GM12878 (cell line): Measurements from ENCODE around the gene ASB10. TPM values are rescaled to one million over a fixed set of nuclear protein-coding genes. Genes with fewer than 3 reads are reported as not detected.
A peak's percentile ranks its signal among the peaks of the same experiment; 100 is the strongest.

ENCODE experiments used
- ATAC-seq: fragments of 200-7000 bp; cut with Tn5 transposase; 3 replicates; pipeline ENCODE4 v1.9.1; 2020; ENCODE audit warnings: mild to moderate bottlenecking, moderate library complexity
- BruUV-seq: library from RNA; stranded (reverse); fragments of 400-500 nt; replicated peaks from 2 replicates; lab custom pipeline; 2021; lab: Mats Ljungman, UMichigan
- CTCF ChIA-PET: fragments of 300-600 bp; sonication (Branson Sonifier 250); formaldehyde crosslinking; extraction: SDS; loops from one replicate; lab custom pipeline; 2021; ENCODE audit warnings: inconsistent platforms; lab: Yijun Ruan, JAX
- POLR2A ChIA-PET: fragments of 350-600 bp; formaldehyde crosslinking; extraction: SDS; loops from one replicate; lab custom pipeline; 2021; ENCODE audit warnings: inconsistent platforms; lab: Charles Lee
- RAD21 ChIA-PET: fragments of 300-600 bp; sonication (Branson Sonifier 250); formaldehyde crosslinking; loops from one replicate; lab custom pipeline; 2023; ENCODE audit warnings: antibody characterized with exemption; ENCODE audit not compliant: unreplicated experiment; lab: Charles Lee
- SMC1A ChIA-PET: fragments of 300-600 bp; sonication (Branson Sonifier 250); formaldehyde crosslinking; loops from one replicate; lab custom pipeline; 2023; ENCODE audit not compliant: unreplicated experiment, uncharacterized antibody; lab: Charles Lee
- DNase-seq: peaks from one replicate; pipeline ENCODE4 v3.0.0-alpha.2; 2011; ENCODE audit warnings: low read depth, low spot score
- FAIRE-seq: peaks from 3 replicates; lab custom pipeline; 2011; peaks lifted over from hg19 to GRCh38; lab: Jason Lieb, UNC
- H2AFZ ChIP-seq: 2 replicates; pipeline ENCODE4 v1.6.0; 2011; ENCODE audit warnings: low read depth, low read length, control low read depth; ENCODE audit not compliant: control insufficient read depth
- H3K27ac ChIP-seq: 2 replicates; pipeline ENCODE4 v1.5.1; 2011; ENCODE audit warnings: control low read depth; ENCODE audit not compliant: control insufficient read depth, insufficient read depth
- H3K27me3 ChIP-seq, 2 experiments: replicated peaks in 1 of 2; 2 replicates each; pipeline versions ENCODE4 v1.6.0 to v1.6.1; 2011; ENCODE audit warnings: low read length in 1 of 2; ENCODE audit not compliant: control insufficient read depth in 2 of 2, insufficient read depth in 2 of 2
- H3K36me3 ChIP-seq, 2 experiments: 2 replicates each; pipeline ENCODE4 v1.5.1; 2011; ENCODE audit warnings: low read length in 1 of 2; ENCODE audit not compliant: control insufficient read depth in 2 of 2, insufficient read depth in 2 of 2
- H3K4me1 ChIP-seq: 2 replicates; pipeline ENCODE4 v1.6.1; 2011; ENCODE audit warnings: mild to moderate bottlenecking, low read length, moderate library complexity, mixed read lengths; ENCODE audit not compliant: control insufficient read depth, insufficient read depth
- H3K4me2 ChIP-seq: 2 replicates; pipeline ENCODE4 v1.6.0; 2011; ENCODE audit warnings: control low read depth; ENCODE audit not compliant: control insufficient read depth, insufficient read depth
- H3K4me3 ChIP-seq: fragments of 200-600 bp; sonication (generic); 2 replicates; pipeline ENCODE4 v1.5.1; 2016
- H3K79me2 ChIP-seq: 2 replicates; pipeline ENCODE4 v1.6.0; 2011; ENCODE audit warnings: low read length; ENCODE audit not compliant: control insufficient read depth, insufficient read depth
- H3K9ac ChIP-seq: 2 replicates; pipeline ENCODE4 v1.8.0; 2011; ENCODE audit warnings: low read length, control low read depth, mixed read lengths; ENCODE audit not compliant: control insufficient read depth, insufficient read depth
- H3K9me3 ChIP-seq: replicated peaks from 3 replicates; pipeline ENCODE4 v1.5.1; 2011; ENCODE audit warnings: mild to moderate bottlenecking, low read length; ENCODE audit not compliant: control insufficient read depth, insufficient read depth
- H4K20me1 ChIP-seq: 2 replicates; pipeline ENCODE4 v1.6.0; 2011; ENCODE audit not compliant: control insufficient read depth, insufficient read depth
- BACH1 ChIP-seq: fragments of 450-650 bp; IDR thresholded peaks from 2 replicates; pipeline ENCODE4 v1.6.1; 2017; ENCODE audit warnings: mild to moderate bottlenecking, borderline replicate concordance
- BHLHE40 ChIP-seq, 2 experiments: fragments of 450-650 bp in 1 of 2; IDR thresholded peaks; 2 replicates each; pipeline ENCODE4 v1.6.1; 2011 to 2017; ENCODE audit warnings: low read depth in 2 of 2, borderline replicate concordance in 1 of 2, improper control_type of control experiment in 1 of 2, low read length in 1 of 2, mild to moderate bottlenecking in 1 of 2
- JUNB ChIP-seq: IDR thresholded peaks from 2 replicates; pipeline ENCODE4 v1.6.1; 2016; ENCODE audit warnings: antibody characterized with exemption, mild to moderate bottlenecking
- KAT2A ChIP-seq: conservative IDR thresholded peaks from 2 replicates; pipeline ENCODE4 v1.6.1; 2011; ENCODE audit warnings: low read depth, low read length; ENCODE audit not compliant: control insufficient read depth
- PAX5 ChIP-seq: IDR thresholded peaks from 2 replicates; pipeline ENCODE4 v1.6.1; 2011; ENCODE audit warnings: low read depth, low read length, borderline replicate concordance
- PAX8 ChIP-seq: fragments of 450-650 bp; IDR thresholded peaks from 2 replicates; pipeline ENCODE4 v1.6.1; 2017; ENCODE audit warnings: mild to moderate bottlenecking, moderate library complexity
- RELA ChIP-seq: fragments of 450-650 bp; IDR thresholded peaks from 2 replicates; pipeline ENCODE4 v1.8.0; 2014; ENCODE audit warnings: borderline replicate concordance; ENCODE audit not compliant: partially characterized antibody
- RUNX3 ChIP-seq: IDR thresholded peaks from 2 replicates; pipeline ENCODE4 v1.6.1; 2012; ENCODE audit warnings: low read length, inconsistent platforms
- ZNF24 ChIP-seq: fragments of 450-650 bp; IDR thresholded peaks from 2 replicates; pipeline ENCODE4 v1.6.1; 2017; ENCODE audit warnings: antibody characterized with exemption, mild to moderate bottlenecking
- ZZZ3 ChIP-seq: IDR thresholded peaks from 2 replicates; pipeline ENCODE4 v1.6.1; 2011; ENCODE audit warnings: low read depth; ENCODE audit not compliant: control insufficient read depth, insufficient read length
- WGBS: methylation state at CpG from one replicate; pipeline ENCODE4 v1.1.6; 2016; ENCODE audit warnings: low lambda C conversion rate; ENCODE audit not compliant: insufficient replicate concordance, insufficient coverage; ENCODE audit errors: missing lambda C conversion rate; 5-methylcytosine and 5-hydroxymethylcytosine counted together
- in situ Hi-C: fragments of 300-500 bp; cut with MboI; formaldehyde crosslinking; loops from 9 replicates; pipeline ENCODE4 v1.14.3; 2018; ENCODE audit warnings: mixed read lengths
- intact Hi-C: fragments of 100-400 bp; cut with micrococcal nuclease; formaldehyde crosslinking; loops from one replicate; pipeline ENCODE4 v1.14.2; 2022; ENCODE audit not compliant: unreplicated experiment
- polyA plus RNA-seq, 11 experiments: library from polyadenylated mRNA; depleted of rRNA in 4 of 11; unstranded in 6 of 11; stranded (reverse) in 5 of 11; fragments of >200 nt; fragmentation: Nextera tagmentation in 4 of 11; fragmentation: Illumina TruSeq in 1 of 11; extraction: Ambion mirVana in 4 of 11; extraction: Trizol in 1 of 11; gene quantifications; 1 replicate in 1 of 11; 2 replicates in 10 of 11; pipeline versions ENCODE4 v1.2.1 to v1.2.3, GENCODE V29; 2011 to 2016; ENCODE audit warnings: inconsistent platforms in 2 of 11, missing spikeins in 2 of 11, low read depth in 1 of 11
- total RNA-seq, 4 experiments: library from RNA; depleted of rRNA in 3 of 4; stranded (reverse); fragments of >200 nt in 3 of 4; fragmentation: Illumina TruSeq in 1 of 4; extraction: Trizol in 1 of 4; gene quantifications; 2 replicates each; pipeline versions ENCODE4 v1.2.1 to v1.2.3, GENCODE V29; 2013 to 2021
- TF ChIP-seq, protein P1 (sequence below): fragments of 450-650 bp; formaldehyde crosslinking; IDR thresholded peaks from 2 replicates; pipeline ENCODE4 v1.4.0; 2020; ENCODE audit warnings: mild to moderate bottlenecking, moderate library complexity

The ASB10 gene
- total and polyA plus RNA-seq, 10 of the 15 experiments (the other 5 are each of a cell fraction or from before 2014, with no cell fraction given): not detected

GRCh38 chr7:151189038-151189437, 2.0 kb upstream of the ASB10 start:
- Histone ChIP-seq H3K79me2 (no peaks in the 10 kb centered on the region), H3K4me3 (no peak overlapping the region), H3K27me3 (peaks cover 0 to 6% of the 10 kb centered on the region in 2 experiments; a peak in 1 of 4 replicates), H2AFZ (no peak overlapping the region), H3K27ac (no peak overlapping the region), H3K4me1 (peaks cover 7% of the 10 kb centered on the region), H4K20me1 (no peaks in the 10 kb centered on the region; the same call in 1 of the 2 replicates), H3K9me3 (no peaks in the 10 kb centered on the region), H3K9ac (no peak overlapping the region), H3K4me2 (no peak overlapping the region), H3K36me3 (no peaks in the 10 kb centered on the region)
- ChIA-PET CTCF (no interaction called here), RAD21 (no interaction called here), POLR2A (interaction anchor here (0.6 kb wide), 1 partner anchor 51 kb away, joined by 3 read pairs; no protein-coding TSS in a partner anchor), SMC1A (no interaction called here)
- no peak for FAIRE-seq
- no peak for DNase-seq
- no peak for TF ChIP-seq RELA
- TF ChIP-seq BACH1: no peak
- TF ChIP-seq ZNF24: no peak
- 0 out of 2 replicates have a peak, but pooled peaks have one; percentile 15 for TF ChIP-seq JUNB
- no peak for TF ChIP-seq KAT2A
- TF ChIP-seq PAX8: no peak
- WGBS: 0% methylated on average over 4 of the region's 4 CpGs
- in situ Hi-C loops (no loop called here), intact Hi-C loops (no loop called here)
- no TSS peak for BruUV-seq
- peak; percentile 34 for ATAC-seq

GRCh38 chr7:151188252-151188542, 1.1 kb upstream of the ASB10 start:
- H3K4me3 ChIP-seq: no peak overlapping the region
- H3K9ac ChIP-seq: no peak overlapping the region
- TF ChIP-seq PAX5 (peak; percentile 59; the same call in 1 of the 2 replicates), ZZZ3 (no peak), BHLHE40 (IDR thresholded peaks at IDR 0.05; ENCODE audit: borderline replicate concordance in 1 of 2, low read depth in 2 of 2, low read length in 1 of 2) (peak in 1 of 2 experiments; percentile 25; a peak in 1 of 4 replicates), RUNX3 (peak; percentile 16; the same call in 1 of the 2 replicates)
- TF ChIP-seq, protein P1, sequence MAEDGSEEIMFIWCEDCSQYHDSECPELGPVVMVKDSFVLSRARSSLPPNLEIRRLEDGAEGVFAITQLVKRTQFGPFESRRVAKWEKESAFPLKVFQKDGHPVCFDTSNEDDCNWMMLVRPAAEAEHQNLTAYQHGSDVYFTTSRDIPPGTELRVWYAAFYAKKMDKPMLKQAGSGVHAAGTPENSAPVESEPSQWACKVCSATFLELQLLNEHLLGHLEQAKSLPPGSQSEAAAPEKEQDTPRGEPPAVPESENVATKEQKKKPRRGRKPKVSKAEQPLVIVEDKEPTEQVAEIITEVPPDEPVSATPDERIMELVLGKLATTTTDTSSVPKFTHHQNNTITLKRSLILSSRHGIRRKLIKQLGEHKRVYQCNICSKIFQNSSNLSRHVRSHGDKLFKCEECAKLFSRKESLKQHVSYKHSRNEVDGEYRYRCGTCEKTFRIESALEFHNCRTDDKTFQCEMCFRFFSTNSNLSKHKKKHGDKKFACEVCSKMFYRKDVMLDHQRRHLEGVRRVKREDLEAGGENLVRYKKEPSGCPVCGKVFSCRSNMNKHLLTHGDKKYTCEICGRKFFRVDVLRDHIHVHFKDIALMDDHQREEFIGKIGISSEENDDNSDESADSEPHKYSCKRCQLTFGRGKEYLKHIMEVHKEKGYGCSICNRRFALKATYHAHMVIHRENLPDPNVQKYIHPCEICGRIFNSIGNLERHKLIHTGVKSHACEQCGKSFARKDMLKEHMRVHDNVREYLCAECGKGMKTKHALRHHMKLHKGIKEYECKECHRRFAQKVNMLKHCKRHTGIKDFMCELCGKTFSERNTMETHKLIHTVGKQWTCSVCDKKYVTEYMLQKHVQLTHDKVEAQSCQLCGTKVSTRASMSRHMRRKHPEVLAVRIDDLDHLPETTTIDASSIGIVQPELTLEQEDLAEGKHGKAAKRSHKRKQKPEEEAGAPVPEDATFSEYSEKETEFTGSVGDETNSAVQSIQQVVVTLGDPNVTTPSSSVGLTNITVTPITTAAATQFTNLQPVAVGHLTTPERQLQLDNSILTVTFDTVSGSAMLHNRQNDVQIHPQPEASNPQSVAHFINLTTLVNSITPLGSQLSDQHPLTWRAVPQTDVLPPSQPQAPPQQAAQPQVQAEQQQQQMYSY (CRISPR knock-in tag): no peak
- DNase-seq (no peak), FAIRE-seq (no peak), ATAC-seq (peak; percentile 80)
- intact Hi-C loops: no loop called here
- SMC1A ChIA-PET: no interaction called here
- no peaks in the 10 kb centered on the region for H3K9me3 ChIP-seq
- H3K27ac ChIP-seq: no peak overlapping the region
- H3K79me2 ChIP-seq: no peaks in the 10 kb centered on the region
- peaks cover 0 to 6% of the 10 kb centered on the region in 2 experiments; a peak in 1 of 4 replicates for H3K27me3 ChIP-seq
- CTCF ChIA-PET: interaction anchor here (1.6 kb wide), 1 partner anchor 56 kb away, joined by 4 read pairs; no protein-coding TSS in a partner anchor
- peaks cover 7% of the 10 kb centered on the region for H3K4me1 ChIP-seq
- RAD21 ChIA-PET: no interaction called here
- in situ Hi-C loops: no loop called here
- BruUV-seq: no TSS peak
- H3K4me2 ChIP-seq: peak overlapping the region; percentile 22; the same call in 1 of the 2 replicates
- 8% methylated on average over 5 of the region's 5 CpGs for WGBS
- POLR2A ChIA-PET: interaction anchor here (0.5 to 0.6 kb wide), 2 partner anchors 52 to 97 kb away, joined by 3 to 9 read pairs; no protein-coding TSS in a partner anchor
- no peaks in the 10 kb centered on the region for H3K36me3 ChIP-seq
- H4K20me1 ChIP-seq: no peaks in the 10 kb centered on the region; the same call in 1 of the 2 replicates
- no peak overlapping the region for H2AFZ ChIP-seq
